ENCODE data around the gene CDK5.

GRCh38 chr7:151063212-151063561 is 5.5 kb upstream of the CDK5 start:
- TF ChIP-seq POLR2A (IDR thresholded peaks at IDR 0.05; ENCODE audit: low read depth, low read length) (no peak), POLR2AphosphoS5 (IDR thresholded peaks at IDR 0.05; ENCODE audit: low read depth, low read length) (no peak), TAF1 (IDR thresholded peaks at IDR 0.05; ENCODE audit: low read depth, low read length) (no peak), SPI1 (IDR thresholded peaks at IDR 0.05; ENCODE audit: low read depth, low read length) (no peak)
